Activated CD4-positive, alpha-beta T cell treated with anti-CD3 and anti-CD28 coated beads, Interleukin-2, amount 50 U/mL, for 48 hours (primary cell): ENCODE results near the gene FNDC11.
"Not testable (repeated sequence)": the region's sequence is repeated elsewhere in the genome, so short reads cannot be mapped to it uniquely, and the experiment has no call there.

Source experiments
- DNase-seq, 2 experiments: peaks; one replicate each; pipeline ENCODE4 v3.0.0-alpha.2; 2020

Gene FNDC11

GRCh38 chr20:63568170-63568981, 14.4 kb downstream of the FNDC11 start:
- DNase-seq, result no peak

- no peak for DNase-seq
Observed at GRCh38 chr20:63568986-63569949, 15.3 kb downstream of the FNDC11 start.

GRCh38 chr20:63570281-63571086, 16.5 kb downstream of the FNDC11 start:
- DNase-seq, result no peak

GRCh38 chr20:63571087-63571478, 17.1 kb downstream of the FNDC11 start:
- not testable (repeated sequence) for DNase-seq

GRCh38 chr20:63572071-63572787, 18.3 kb downstream of the FNDC11 start:
- no peak for DNase-seq

GRCh38 chr20:63572788-63573646, 19.1 kb downstream of the FNDC11 start:
- no peak for DNase-seq

- DNase-seq, result no peak
Observed at GRCh38 chr20:63573647-63574131, 19.7 kb downstream of the FNDC11 start.

GRCh38 chr20:63574156-63574828, 20.3 kb downstream of the FNDC11 start, which contains the start of gene HELZ2:
TSS of gene HELZ2 (minus strand) at chr20:63574239. CDS start at chr20:63572385, 1,854 bp downstream.
- peak; percentile 51 to 58 for DNase-seq

- DNase-seq, result no peak
Observed at GRCh38 chr20:63574829-63575743, 21.1 kb downstream of the FNDC11 start.

GRCh38 chr20:63576311-63576710, 22.4 kb downstream of the FNDC11 start:
- no peak for DNase-seq

GRCh38 chr20:63577317-63577894, 23.4 kb downstream of the FNDC11 start:
- no peak for DNase-seq

- DNase-seq, result no peak
Observed at GRCh38 chr20:63578224-63579016, 24.5 kb downstream of the FNDC11 start.

- DNase-seq, result no peak
Observed at GRCh38 chr20:63579017-63579694, 25.2 kb downstream of the FNDC11 start.

GRCh38 chr20:63580796-63581461, 27.0 kb downstream of the FNDC11 start:
- peak; percentile 64 to 69 for DNase-seq

GRCh38 chr20:63582382-63583063, 28.6 kb downstream of the FNDC11 start:
- no peak for DNase-seq
